CD4-positive, alpha-beta T cell treated with Interleukin-4 for 1 hour (primary cell): ENCODE measurements around the gene ADGRD2.

Source experiments
- DNase-seq, 2 donors: peaks; one replicate each; pipeline ENCODE4 v3.0.0-alpha.2; 2020 to 2022

ADGRD2 gene

GRCh38 chr9:124482431-124483031 lies 32.3 kb downstream of the ADGRD2 start:
- no peak for DNase-seq

DNA sequence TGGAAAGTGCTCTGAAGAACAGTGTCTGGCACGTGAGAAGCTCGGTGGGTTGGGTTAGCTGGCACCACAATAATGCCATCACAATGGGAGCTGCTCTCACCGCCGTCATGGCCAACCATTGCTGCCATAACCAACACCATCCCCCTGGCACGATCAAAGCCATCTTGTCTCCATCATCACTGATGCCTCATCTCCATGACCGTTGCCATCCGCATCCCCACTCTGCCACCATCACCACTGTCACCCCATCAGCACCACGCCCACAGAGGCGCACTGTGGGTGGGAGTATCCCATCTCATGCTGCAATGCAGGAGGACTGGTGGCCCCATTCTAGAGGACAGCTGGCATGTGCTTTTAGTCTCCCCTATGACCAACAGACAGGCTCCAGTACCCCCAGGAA lies 33.2 kb downstream of the ADGRD2 start:
- no peak for DNase-seq

DNA sequence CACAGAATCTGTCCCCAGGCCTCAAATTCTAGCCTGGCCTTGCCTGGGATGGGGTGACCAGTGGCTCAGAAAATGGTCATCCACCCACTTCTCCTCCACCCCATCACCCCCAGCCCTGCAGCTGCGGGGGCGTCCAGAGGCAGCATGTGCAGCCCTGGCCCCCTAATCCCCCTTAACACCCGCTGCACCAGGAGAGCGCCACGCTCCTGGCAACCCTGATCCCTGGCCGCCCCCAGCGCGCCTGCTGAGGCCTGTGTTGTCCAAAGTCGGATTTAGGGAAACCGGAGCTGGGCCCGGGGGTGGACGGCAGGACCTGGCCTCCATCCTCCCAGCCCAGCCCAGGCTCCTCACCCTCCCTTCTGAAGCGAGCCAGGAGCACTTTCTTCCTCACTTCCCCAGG lies 35.0 kb downstream of the ADGRD2 start:
- no peak for DNase-seq

DNA sequence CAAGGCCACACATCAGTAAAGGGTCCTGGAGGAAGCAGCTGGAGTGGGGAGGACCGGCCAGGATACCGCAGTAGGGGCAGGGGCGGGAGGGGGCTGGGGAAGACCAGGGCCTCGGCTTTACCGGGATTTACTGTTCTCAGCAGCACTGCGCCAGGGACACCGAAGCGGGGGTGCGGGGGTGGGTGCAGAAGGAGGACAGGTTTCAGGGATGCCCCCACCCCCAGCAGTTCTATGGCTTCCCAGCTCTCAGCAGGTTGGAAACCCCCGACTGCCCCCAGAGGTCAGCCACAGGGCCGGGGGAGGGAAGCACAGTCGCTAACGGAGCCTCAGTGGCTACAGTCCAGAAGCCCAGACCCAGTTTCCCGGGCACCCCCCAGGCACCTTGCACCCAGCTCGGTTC lies 35.7 kb downstream of the ADGRD2 start:
- no peak for DNase-seq

- no peak for DNase-seq
Measured at GRCh38 chr9:124486778-124487259, 36.6 kb downstream of the ADGRD2 start.

DNA sequence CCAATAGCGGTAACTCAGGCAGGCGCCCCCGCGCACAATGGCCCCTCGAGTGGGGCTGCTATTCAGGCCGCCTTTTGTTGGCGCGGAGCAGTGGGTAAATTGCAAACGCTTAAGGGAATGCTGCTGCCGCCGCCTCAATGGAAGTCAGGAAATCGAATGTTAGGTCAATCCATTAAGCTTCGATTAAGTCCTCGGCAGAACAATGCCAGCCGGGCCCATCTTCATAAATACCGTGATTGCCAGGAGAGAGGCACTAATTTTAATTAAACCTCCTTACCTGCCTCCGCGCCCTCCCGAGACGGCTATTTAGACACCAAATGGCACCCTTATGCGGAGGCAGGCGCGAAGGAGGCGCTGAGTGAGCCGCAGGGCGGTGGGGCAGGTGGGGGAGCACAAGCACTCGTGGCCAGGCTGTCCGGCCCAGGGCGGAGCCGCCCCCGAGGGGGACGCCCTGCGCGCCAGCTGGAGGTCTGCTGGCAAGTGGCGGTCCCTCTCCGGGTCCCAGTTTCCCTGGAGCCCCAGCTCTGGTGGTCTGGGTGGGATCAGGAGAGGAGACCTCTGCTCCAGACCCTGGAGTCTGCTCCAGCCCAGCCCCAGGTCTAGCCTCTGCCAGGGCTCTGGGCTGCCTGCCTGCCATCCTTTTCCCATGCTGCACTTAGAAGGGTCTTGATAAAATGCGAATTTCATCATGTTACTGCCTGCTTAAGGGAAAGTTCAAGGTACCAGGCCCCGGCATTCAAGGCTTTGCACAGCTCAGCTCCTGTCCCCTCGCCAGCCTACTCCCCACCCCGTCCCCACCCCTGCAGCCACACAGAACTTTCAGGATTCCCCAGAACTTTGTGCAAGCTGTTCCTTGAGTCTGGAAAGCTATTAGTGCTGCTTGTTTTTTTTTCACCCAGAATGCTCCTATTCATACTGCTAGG lies 37.3 kb downstream of the ADGRD2 start:
- DNase-seq = no peak

DNA sequence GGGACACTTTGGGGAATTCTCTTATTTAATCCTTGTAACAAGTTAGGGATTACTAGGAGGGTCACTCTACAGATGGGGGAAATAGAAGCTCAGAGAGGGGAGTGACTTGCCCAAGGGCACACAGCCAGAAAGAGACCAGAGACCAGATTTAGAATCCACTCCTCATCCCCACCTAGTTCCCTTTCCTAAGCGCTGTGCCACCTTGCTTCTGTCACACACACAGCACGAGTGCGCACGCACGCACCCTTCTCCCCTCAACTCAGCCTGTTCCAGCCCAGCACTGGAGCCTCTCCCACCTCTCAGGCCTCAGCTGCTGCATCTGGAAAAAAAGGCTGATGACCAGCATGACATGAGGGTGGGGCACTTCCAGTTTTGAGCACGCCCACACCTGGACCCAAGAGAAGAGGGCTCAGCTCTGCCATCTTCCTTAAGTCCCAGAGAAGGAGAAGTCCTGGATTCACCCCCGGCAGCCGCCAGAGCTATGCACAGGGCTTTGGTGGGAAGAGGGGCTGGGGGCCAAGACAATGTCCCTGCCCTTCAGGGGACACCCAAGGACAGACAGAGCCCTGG lies 38.5 kb downstream of the ADGRD2 start:
- DNase-seq = no peak

- no peak for DNase-seq
Measured at GRCh38 chr9:124489222-124489621, 39.0 kb downstream of the ADGRD2 start.

DNA sequence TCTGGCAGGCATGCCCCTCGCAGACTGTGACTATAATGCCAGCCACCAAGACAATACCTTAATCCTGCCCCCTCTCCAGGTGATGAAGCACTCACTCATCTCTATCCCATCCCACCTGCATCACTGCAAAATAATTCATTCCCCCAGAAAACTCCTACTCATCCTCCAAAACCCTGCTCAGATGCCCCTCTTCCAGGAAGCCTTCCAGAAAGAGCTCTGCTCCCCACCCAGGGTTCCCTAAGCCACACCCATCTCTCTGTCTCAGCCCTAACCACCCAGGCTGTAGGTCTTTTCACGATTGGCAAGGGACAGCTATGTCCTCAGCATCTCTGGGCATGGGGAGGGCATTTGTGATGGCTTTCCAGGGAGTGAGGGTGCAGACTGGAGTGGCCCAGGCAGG lies 39.8 kb downstream of the ADGRD2 start:
- DNase-seq = no peak

DNA sequence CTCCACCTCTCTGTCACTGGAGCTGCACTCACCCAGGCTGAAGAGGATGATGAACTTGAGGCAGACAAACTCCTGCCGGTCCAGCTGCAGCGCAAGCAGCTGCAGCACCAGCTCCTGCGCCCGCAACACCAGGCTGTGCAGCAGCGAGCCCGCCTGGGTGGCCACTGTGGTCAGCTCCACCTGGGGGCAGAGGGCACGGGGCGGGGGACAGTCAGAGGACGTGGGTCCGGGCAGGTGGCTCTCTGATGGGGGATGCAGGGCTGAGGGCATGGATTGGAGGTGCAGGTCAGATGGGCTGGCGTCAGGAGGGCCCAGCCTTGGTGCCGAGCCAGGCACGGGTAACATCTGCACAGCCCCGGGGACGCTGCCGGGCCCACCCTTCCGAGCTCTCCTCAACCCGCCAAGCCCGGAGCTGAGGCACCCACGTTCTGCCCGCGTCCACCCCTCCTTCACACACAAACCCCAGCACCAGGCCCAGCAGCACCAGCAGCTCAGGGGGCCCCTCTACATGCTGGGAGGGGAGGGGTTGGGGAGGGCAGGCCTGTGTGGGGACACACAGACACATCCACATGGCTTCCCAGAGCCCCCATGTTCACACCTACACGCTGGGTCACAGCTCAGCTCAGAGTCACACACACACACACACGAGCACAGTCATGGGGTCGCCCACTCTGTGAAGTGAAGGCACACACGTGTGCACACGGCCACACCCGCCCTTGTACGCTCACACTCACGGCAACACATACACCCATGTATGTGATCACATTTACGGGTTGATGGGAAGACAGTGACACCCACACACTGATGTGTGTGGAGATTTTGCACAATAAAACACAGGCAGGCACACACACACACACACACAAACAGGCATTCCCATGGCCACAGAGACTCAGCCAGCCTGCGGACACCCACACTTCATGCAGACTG lies 41.1 kb downstream of the ADGRD2 start:
- DNase-seq = no peak

DNA sequence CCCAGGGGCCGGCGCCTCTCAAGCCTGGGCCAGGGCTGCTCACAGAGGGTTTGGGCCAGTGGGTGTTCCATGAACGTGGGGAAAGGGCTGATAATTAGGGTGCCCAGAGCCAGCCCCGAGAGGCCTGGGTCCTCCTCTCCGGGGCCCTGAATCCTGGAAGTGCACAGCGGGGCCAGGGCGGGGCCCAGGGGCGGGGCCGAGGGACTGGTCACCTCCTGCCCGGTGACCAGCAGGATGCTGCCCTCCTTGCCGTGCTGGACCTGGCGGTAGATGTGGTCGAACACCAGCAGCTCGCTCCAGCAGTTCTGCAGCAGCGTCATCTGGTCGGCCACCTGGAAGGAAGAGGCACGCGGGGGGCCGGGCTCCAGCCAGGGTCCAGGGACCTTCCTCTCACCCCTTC lies 42.6 kb downstream of the ADGRD2 start:
- DNase-seq = no peak

GRCh38 chr9:124493218-124493617 lies 43.0 kb downstream of the ADGRD2 start:
- DNase-seq = no peak

- DNase-seq = no peak
Measured at GRCh38 chr9:124493794-124494479, 43.7 kb downstream of the ADGRD2 start.

GRCh38 chr9:124495126-124496074 lies 45.1 kb downstream of the ADGRD2 start:
- DNase-seq = no peak

DNA sequence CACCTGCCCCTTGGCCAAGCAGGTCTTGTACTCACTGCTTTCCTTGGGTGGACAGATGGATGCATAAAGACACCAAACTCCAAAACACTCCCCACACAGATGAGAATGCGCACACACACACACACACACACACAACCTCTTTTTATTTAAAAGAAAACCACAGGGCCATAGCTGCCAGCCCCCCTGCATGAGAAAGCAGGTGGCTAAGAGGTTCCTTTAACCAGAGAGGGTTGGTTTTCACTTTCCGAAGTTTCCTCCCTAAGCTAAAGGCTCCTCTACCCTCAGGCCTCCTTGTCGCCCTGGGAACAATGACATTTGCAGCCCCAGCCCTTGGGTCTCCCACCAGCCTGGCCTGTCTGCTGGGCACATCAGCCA lies 45.8 kb downstream of the ADGRD2 start:
- DNase-seq = no peak

- no peak for DNase-seq
Measured at GRCh38 chr9:124496463-124496862, 46.2 kb downstream of the ADGRD2 start.

GRCh38 chr9:124497441-124497840 lies 47.2 kb downstream of the ADGRD2 start:
- no peak for DNase-seq

DNA sequence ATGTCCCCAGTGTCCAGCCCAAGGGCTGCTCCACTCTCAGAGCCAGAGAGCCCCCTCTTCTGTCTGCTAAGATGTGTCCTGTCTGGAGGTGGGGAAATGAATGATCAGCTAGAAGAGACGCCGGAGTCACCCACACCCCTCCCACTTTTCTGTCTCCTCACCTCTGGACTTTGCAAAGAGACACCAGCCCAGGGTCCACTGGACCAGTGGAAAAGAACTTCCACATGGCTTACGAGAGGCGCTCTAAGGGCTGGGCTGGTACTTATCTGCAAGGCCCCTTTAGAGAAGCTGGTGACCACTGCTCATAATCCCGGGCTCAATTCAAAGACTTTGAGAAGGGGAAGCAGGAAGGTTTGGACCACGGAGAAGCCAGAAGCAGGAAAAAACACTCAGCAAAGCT lies 47.8 kb downstream of the ADGRD2 start:
- no peak for DNase-seq

GRCh38 chr9:124498499-124499146 lies 48.4 kb downstream of the ADGRD2 start:
- no peak for DNase-seq

DNA sequence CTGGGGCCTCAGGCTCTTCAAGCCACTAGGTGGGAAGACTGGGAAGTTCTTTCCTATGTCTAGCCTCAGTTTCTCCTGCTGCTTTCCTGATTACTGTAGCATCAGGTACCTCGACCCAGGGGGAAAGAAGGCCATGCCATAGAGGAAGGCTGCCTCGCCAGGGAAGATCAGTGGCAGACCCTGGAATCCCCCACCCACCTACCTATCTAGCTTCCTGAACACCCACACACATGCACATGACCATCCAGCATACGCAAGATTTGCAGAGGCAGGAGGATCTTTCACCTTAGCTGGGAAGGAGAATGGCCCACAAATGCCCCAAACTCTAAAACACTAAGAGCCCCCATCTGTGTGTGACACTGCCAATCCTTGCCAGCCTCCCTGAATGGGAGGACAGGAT lies 49.0 kb downstream of the ADGRD2 start:
- DNase-seq = no peak
